ENCODE data around the gene RIMS4. TPM values are rescaled to one million over a fixed set of nuclear protein-coding genes. Genes with fewer than 3 reads are reported as not detected.

The RIMS4 gene
- polyA plus RNA-seq, 3 donors: not detected

GRCh38 chr20:44742304-44743079, 67.9 kb downstream of the RIMS4 start:
- no peak for TF ChIP-seq CTCF (IDR thresholded peaks at IDR 0.05)
- H3K9me3 ChIP-seq (replicated peaks in 1 of 2; ENCODE audit: control insufficient read depth in 1 of 2, insufficient read depth in 1 of 2, low read length in 2 of 2): peaks cover 4 to 9% of the 10 kb centered on the region in 2 donors
- no peak overlapping the region for H2AFZ ChIP-seq (ENCODE audit: insufficient read depth, low read depth, low read length, poor library complexity, severe bottlenecking)
- DNase-seq: no peak
- H3K4me1 ChIP-seq (ENCODE audit: control insufficient read depth in 1 of 2, insufficient read depth in 2 of 2, low read length in 2 of 2): peaks cover 6 to 11% of the 10 kb centered on the region in 2 donors
- no peak overlapping the region for H3K9ac ChIP-seq (ENCODE audit: insufficient read depth, low read length, poor library complexity, severe bottlenecking)
- no peaks in the 10 kb centered on the region for H3K36me3 ChIP-seq (replicated peaks in 1 of 2; ENCODE audit: control insufficient read depth in 1 of 2, insufficient read depth in 2 of 2, low read length in 2 of 2)
- intact Hi-C loops (cut with micrococcal nuclease): no loop called here
- Mint-ChIP-seq H3K36me3 (peaks cover 4 to 8% of the 10 kb centered on the region in 2 donors), H3K4me1 (peaks cover 13% of the 10 kb centered on the region), H3K27me3 (ENCODE audit: low read depth in 3 of 3) (peaks cover 31 to 43% (median 33%) of the 10 kb centered on the region in 3 donors), H3K4me3 (no peak overlapping the region), H3K9me3 (peaks cover 3 to 16% (median 12%) of the 10 kb centered on the region in 7 donors), H3K27ac (peak overlapping the region in 1 of 7 donors; percentile 59)
- no peak overlapping the region for H3K4me3 ChIP-seq (replicated peaks in 1 of 3; ENCODE audit: low read depth in 2 of 3, low read length in 3 of 3)
- H4K20me1 ChIP-seq (ENCODE audit: insufficient read depth, low read length): no peaks in the 10 kb centered on the region
- WGBS (ENCODE audit: insufficient coverage): 79% methylated on average over 8 of the region's 14 CpGs
- H3K27ac ChIP-seq (ENCODE audit: low read depth in 1 of 2, low read length in 2 of 2): no peak overlapping the region
- H3K27me3 ChIP-seq (ENCODE audit: control insufficient read depth in 2 of 2, insufficient read depth in 2 of 2, low read length in 2 of 2): peaks cover 15 to 34% of the 10 kb centered on the region in 2 donors
- no peak overlapping the region for H3K4me2 ChIP-seq (replicated peaks; ENCODE audit: extremely low read depth, low read length, poor library complexity, severe bottlenecking)
- no peaks in the 10 kb centered on the region for H3K79me2 ChIP-seq (ENCODE audit: insufficient read depth, low read length)

GRCh38 chr20:44739942-44740341, 70.4 kb downstream of the RIMS4 start:
- Histone ChIP-seq H4K20me1 (ENCODE audit: insufficient read depth, low read length) (no peaks in the 10 kb centered on the region), H3K9ac (ENCODE audit: insufficient read depth, low read length, poor library complexity, severe bottlenecking) (no peak overlapping the region), H3K27me3 (ENCODE audit: control insufficient read depth in 2 of 2, insufficient read depth in 2 of 2, low read length in 2 of 2) (peaks cover 0 to 12% of the 10 kb centered on the region in 2 donors), H3K4me2 (replicated peaks; ENCODE audit: extremely low read depth, low read length, poor library complexity, severe bottlenecking) (no peak overlapping the region), H3K9me3 (replicated peaks in 1 of 2; ENCODE audit: control insufficient read depth in 1 of 2, insufficient read depth in 1 of 2, low read length in 2 of 2) (peaks cover 0 to 4% of the 10 kb centered on the region in 2 donors), H3K27ac (ENCODE audit: low read depth in 1 of 2, low read length in 2 of 2) (no peak overlapping the region), H3K4me3 (replicated peaks in 1 of 3; ENCODE audit: low read depth in 2 of 3, low read length in 3 of 3) (no peak overlapping the region), H3K4me1 (ENCODE audit: control insufficient read depth in 1 of 2, insufficient read depth in 2 of 2, low read length in 2 of 2) (no peaks in the 10 kb centered on the region), H3K36me3 (replicated peaks in 1 of 2; ENCODE audit: control insufficient read depth in 1 of 2, insufficient read depth in 2 of 2, low read length in 2 of 2) (no peaks in the 10 kb centered on the region), H2AFZ (ENCODE audit: insufficient read depth, low read depth, low read length, poor library complexity, severe bottlenecking) (no peak overlapping the region), H3K79me2 (ENCODE audit: insufficient read depth, low read length) (no peaks in the 10 kb centered on the region)
- Mint-ChIP-seq H3K27me3 (ENCODE audit: low read depth in 3 of 3) (peaks cover 10 to 20% (median 11%) of the 10 kb centered on the region in 3 donors), H3K9me3 (peaks cover 8 to 17% (median 13%) of the 10 kb centered on the region in 7 donors), H3K4me3 (no peak overlapping the region), H3K36me3 (no peaks in the 10 kb centered on the region), H3K4me1 (peaks cover 8% of the 10 kb centered on the region), H3K27ac (no peak overlapping the region)
- 100% methylated on average over 1 of the region's 2 CpGs for WGBS (ENCODE audit: insufficient coverage)
- intact Hi-C loops (cut with micrococcal nuclease): loop anchor here (10.0 kb wide), 1 partner anchor 525 kb away; the partner anchor contains the start of gene OSER1 (in 2 of the 2)
- DNase-seq: no peak
- TF ChIP-seq CTCF (IDR thresholded peaks at IDR 0.05): no peak

All from CD14-positive monocyte (primary cell).